Activated CD4-positive, alpha-beta T cell treated with anti-CD3 and anti-CD28 coated beads, Interleukin-2, Interleukin-6, amounts not matched to agents 100 ng/mL and 50 ng/mL, durations not matched to agents 16 hours and 8 hours (primary cell): Measurements from ENCODE around the gene ZNF177.

Source experiments
- DNase-seq: peaks from one replicate; pipeline ENCODE4 v3.0.0-alpha.2; 2020

Gene ZNF177

GRCh38 chr19:9431475-9431874 lies 68.7 kb downstream of the ZNF177 start:
- DNase-seq, result peak; percentile 22
